Measurements from ENCODE around the gene DRAM1.
"Not testable (repeated sequence)": the region's sequence is repeated elsewhere in the genome, so short reads cannot be mapped to it uniquely, and the experiment has no call there.

The DRAM1 gene

DNA sequence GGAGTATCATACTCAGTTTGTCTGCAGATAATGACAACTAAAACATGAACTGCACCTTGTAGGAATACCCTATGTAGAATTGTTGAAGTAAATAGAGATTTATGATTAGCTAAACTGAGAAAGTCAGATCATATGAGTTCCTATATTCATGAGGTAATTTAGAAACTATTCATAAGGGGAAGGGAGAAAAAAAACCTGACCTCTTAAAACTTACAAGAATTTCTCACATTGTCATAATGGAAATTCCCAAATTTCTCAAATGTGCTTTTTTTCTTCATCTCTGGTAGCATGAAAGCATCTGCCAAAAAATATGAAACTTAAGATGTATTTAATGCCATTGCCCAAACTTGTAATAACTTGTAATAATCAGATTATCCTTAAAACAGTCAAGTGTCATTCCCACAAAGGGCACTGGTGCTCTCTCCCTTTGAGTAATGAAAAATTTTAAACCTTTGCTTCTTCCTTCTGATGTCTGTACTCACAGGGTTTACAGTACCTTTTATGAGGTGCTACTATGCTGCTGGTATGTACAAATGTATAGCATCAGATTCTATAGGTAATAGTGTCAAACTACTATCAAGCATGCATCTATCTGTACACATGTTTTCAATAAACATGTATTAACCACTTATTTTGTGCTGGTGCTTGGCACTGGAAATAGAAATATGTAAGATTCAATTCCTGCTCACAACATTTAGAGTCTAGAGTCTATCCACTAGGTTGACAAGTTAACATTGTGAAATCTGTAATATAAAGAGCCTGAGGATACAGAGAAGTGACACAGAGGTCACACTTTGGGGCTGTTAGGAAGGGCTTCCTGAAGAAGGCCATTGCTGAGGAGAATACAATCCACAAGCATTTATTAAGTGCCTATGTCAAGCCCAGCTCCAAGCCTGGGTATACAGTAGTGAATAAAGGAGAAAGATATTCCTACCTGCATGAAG is 17.4 kb upstream of the DRAM1 start:
- peak; percentile 36 for DNase-seq (ENCODE audit: low spot score)

DNA sequence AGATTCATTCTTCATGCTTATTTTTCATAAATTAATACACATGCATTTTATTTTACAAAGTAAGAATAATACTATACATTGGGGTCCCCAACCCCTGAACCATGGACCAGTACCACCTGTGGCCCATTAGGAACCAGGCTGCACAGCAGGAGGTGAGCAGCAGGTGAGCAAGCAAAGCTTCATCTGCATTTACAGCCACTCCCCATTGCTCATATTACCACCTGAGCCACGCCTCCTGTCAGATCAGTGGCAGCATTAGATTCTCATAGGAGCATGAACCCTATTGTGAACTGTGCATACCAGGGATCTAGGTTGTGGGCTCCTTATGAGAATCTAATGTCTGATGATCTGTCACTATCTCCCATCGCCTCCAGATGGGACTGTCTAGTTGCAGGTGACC is 15.7 kb upstream of the DRAM1 start:
- not testable (repeated sequence) for DNase-seq (ENCODE audit: low spot score)

DNA sequence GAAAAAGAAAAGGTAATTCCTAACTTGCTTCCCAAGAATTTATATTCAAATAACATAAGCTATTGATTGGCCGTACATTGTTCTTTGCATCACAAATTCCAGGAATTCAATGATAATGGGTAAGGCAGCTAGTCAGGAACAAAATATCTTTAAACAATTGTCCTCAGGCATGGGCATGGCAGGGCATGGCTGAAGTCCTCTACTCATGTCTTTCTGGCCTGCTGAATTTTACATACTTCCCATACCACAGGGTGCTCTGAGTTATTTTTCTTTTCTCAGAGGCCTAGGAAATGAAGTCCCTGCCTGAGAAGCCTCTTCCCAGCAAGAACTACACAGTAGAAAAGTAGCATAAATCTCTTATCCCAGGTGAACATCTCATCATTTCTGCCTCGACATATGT is 15.1 kb upstream of the DRAM1 start:
- no peak for DNase-seq (ENCODE audit: low spot score)

DNA sequence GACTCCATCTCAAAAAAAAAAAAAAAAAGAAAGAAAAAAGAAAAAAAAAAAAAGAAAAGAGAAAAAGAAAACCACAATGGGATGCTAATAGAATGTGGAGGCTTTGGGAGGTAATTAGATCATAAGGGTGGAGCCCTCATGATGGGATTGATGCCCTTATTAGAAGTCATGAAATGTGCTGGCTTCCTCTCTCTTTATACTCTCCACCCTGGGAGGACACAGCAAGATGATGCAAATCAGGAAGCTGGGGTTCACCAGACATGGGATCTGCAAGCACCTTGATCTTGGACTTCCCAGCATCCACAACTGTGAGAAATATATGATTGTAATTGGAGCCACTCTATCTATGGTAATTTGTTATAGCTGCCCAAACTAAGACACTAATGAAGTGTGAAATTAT is 13.4 kb upstream of the DRAM1 start:
- DNase-seq (ENCODE audit: low spot score), result no peak

DNA sequence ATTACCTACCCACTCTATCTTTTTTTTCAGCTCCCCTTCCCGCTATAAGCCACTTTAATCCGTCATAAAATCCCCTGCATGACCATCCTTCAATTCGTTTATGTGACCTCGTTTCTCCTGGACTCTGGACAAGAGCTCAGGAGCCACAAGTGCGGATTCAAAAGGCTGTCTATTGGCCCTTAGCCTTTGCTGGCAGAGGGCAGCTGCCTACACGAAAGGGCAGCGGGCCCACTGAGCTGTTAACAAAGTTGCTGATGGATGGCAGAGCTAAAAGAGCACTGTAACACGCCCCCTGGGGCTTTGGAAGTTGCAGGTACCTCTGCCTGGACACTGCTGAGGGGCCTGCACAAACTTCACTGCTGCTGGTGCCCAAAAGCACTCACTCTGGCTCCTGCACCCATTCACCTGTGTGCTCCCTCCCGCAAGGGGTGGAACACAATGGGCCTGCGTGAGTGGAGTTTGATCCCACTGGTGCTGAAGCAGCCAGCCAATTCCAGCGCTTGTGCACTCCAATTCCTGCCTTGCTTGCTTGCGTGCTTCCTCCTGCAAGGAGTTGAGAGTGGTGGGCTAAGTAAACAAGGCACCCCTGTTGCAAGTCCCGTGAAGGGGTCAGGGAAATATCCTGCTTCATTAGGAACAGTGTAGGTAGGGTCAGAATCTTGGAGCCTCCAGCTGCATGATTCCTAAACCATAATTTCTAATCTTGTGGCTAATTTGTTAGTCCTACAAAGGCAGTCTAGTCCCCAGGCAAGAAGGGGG is 10.6 kb upstream of the DRAM1 start:
- DNase-seq (ENCODE audit: low spot score), result no peak

DNA sequence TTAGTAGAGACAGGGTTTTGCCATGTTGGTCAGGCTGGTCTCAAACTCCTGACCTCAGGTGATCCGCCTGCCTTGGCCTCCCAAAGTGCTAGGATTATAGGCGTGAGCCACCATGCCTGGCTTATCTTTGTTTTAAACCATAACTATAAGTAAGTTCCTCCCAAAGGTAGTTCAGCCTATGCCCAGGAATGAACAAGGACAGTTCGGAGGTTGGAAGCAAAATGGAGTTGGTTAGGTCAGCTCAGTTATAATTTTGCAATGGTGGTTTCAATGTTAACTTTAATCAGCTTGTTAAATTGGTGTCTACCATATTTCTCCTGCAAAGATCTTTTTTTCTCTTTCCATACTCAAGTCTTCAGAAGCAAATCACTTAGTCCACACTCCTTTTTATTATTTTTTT is 9.8 kb upstream of the DRAM1 start:
- not testable (repeated sequence) for DNase-seq (ENCODE audit: low spot score)

DNA sequence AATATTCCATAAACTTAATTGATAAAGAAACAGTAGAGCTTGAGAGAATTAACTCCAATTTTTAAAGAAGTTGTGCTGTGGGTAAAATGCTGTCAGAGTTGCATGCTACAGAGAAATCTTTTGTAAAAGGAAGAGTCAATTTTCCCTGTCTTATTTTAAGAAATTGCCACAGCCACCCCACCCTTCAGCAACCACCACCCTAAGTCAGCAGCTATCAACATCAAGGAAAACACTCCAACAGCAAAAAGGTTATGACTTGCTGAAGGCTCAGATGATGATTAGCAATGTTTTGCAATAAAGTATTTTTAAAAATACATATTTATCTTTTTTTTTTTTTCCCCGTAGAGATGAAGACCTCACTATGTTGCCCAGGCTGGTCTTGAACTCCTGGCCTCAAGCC is 6.5 kb upstream of the DRAM1 start:
- no peak for DNase-seq (ENCODE audit: low spot score)

DNA sequence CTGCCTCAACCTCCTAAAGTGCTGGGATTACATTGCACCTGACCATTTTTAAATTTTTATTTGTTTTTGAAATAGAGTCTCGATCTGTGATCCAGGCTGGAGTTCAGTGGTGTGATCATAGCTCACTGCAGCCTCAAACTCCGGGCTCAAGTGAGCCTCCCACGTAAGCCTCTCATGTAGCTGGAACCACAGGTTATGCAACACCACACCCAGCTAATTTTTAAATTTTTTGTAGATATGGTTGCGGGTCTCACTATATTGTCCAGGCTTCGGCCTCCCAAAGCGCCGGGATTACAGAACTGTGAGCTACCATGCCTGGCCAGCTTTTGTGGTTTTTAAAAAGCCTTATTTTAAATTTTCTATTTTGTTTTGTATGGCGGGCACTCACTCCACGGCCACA is 2.2 kb upstream of the DRAM1 start:
- no peak for DNase-seq (ENCODE audit: low spot score)

DNA sequence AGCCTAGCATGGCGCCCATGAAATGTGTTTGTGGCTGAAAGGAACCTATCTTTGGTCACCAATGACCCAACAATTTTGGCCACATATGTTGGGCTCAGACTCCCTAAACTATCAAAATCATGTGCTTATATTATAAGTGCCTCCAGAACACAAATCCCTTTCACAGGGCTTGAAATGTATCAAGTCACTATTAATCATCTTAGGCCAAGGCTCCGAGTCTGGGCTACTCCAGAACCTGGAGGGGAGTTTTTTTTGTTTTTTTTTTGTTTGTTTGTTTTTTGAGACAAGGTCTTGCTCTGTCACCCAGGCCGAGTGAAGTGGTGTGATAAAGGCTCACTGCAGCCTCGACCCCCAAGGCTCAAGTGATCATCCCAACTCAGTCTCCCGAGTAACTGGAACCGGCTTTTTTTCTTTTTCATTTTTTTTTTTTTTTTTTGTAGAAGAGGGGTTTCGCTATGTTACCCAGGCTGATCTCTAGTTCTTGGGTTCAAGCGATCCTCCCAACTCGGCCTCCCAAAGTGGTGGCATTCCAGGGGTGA is 989 bp upstream of the DRAM1 start:
- DNase-seq (ENCODE audit: low spot score), result peak; percentile 19

DNA sequence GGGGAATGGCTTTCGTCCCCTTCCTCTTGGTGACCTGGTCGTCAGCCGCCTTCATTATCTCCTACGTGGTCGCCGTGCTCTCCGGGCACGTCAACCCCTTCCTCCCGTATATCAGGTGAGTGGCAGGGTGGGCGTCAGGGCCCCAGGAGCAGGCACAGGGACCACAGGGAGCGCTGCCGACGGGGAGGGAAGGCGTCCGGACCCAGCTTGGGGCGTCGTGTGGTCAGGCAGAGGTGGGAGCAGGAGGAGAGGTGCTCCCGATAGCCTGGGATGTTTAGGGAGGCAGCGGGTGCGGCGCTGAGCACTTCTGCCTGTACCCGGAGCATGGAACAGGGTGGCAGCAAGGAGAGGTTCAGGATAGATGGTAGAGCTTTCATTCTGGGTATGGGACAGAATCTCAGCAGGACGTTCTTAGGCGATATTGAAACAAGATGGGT is 444 bp downstream of the DRAM1 start:
- DNase-seq (ENCODE audit: low spot score), result peak; percentile 47

DNA sequence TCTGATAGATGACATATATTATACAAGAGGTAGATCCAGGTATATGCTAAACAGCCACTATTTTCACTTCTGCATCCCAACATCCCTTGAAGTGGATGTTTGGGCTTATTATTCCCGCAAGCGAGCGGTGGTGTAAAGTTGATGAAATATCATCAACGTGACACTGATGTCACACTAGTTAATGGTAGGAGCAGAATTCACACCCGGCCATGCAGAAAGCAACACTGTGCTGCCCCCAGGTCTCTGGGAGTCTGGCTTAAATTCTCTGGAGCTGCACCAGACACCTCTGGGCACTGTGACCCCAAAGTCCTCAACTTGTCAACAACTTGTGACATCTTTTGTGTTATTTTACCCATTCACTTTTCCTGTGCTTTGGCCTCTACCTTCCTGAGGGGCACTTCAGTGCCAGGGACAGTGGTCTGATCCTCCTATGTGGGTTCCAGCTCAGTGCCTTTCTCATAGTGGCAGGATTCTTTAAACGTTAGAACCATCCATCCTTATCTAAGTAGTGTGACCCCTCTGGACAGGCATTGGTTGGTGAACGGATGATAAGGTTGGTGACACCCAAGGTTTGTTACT is 952 bp downstream of the DRAM1 start:
- peak; percentile 71 for DNase-seq (ENCODE audit: low spot score)

DNA sequence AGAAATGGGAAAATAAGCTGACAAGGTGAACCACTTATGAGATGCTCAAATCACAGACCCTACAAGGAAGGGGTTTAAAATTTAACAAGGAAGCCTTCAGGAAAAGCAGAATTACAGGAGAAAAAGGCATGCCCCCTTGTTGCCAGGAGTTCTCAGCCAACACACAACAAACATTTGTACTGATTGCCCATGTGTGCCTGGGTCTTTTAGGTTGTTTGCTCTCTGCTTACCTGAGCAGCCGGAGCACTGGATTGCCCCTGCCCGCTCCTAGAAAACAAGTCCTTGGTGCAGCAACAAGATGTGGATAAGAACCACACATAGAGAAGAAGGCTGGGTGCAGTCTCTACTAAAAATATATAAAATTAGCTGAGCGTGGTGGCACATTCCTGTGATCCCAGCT is 3.4 kb downstream of the DRAM1 start:
- no peak for DNase-seq (ENCODE audit: low spot score)

DNA sequence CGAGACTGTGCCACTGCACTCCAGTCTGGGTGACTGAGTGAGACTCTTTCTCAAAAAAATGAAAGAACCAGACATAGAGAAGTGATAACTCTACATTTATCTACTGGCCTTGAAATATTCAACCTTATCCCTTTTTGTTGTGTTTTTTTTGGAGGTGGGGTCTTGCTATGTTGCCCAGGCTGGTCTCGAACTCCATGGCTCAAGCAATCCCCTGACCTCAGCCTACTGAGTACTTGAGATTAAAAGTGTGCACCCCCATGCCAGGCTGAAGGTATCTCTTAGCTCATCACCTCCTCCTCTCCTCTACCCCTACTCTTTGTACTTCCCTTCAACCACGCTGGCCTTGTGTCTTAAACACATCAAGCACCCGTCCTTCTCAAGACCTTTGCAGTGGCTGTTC is 3.8 kb downstream of the DRAM1 start:
- DNase-seq (ENCODE audit: low spot score), result no peak

DNA sequence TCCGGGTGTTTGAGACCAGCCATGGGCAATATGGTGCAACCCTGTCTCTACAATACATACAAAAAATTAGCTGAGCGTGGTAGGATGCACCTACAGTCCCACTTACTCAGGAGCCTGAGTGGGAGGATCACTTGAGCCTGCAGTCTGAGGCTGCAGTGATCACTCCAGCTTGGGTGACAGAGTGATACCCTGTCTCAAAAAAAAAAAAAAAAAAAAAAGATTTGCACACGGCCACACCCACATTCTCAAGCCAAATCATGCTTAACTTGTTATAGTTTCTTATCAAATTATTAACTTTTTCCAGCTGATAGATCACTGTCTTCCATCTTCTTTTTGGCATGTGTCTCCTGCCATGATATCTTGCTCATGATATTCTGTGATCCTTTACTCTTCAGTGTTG is 6.8 kb downstream of the DRAM1 start:
- peak; percentile 56 for DNase-seq (ENCODE audit: low spot score)

DNA sequence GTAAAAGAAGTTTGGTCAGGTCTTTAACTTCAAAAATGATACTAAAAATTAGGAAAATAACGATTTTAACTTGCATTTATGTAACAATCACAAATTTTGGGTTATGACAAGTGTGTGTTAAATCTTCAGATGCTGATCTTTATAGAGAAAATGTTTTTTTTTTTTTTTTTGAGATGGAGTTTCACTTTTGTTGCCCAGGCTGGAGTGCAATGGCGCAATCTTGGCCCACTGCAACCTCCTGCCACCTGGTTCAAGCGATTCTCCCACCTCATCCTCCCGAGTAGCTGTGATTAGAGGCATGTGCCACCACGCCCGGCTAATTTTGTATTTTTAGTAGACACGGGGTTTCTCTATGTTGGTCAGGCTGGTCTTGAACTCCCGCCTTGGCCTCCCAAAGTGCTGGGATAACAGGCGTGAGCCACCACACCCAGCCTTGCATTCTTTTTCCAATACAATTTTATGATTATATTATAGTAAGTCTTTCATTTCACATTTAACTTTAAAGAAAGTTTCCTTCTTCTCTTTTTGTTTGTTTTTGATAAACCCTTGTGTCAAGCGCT is 7.5 kb downstream of the DRAM1 start:
- DNase-seq (ENCODE audit: low spot score), result not testable (repeated sequence)

DNA sequence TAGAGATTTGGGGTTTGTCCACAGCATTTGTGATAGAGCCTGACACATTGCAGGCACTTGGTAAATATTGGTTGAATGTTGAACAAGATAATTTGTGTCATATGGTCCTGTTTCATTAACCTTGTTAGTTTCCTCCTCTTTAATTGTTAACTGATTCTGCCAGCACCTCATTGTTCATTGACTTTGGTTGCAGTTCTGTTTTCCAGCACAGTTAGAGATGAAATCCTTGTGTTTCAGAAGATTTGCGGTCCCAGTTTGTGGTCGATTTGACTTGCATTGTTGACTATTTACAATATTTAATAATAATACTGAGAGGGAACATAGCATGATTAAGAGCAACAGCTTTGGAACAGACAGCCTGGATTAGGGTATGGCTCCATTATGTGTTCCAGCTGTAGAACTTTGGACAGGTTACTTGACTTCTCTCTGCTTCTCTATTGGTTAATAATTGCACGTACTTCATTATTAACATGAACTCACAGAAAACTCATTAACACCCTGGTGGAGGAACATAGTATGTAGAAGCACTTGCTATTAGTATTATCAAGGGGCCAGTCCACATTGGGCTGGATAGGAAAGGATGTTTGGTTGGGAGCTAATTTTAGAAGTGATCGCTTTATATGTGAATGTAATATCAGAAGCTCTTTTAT is 8.7 kb downstream of the DRAM1 start:
- peak; percentile 17 for DNase-seq (ENCODE audit: low spot score)

DNA sequence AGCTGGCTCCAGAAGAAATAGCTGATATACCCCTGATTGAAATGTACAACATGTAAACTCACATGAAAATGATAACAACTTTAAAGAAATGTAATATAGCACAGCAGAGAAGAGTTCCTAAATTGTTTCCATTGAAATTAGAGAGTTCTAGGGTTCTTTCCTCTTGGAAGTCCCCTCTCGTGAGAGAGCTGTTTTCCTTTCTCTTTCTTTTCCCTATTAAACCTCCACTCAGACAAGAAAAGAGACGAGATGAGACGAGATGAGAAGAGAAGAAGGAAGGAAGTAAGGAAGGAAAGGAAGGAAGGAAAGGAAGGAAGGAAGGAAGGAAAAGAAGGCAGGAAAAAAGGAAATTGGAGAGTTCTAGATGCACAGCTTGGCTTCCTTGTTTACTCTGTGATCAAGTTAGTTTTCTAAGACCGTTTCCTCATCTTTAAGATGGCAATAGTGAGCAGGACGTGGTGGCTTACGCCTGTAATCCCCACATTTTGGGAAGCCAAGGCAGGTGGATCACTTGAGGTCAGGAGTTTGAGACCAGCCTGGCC is 11.9 kb downstream of the DRAM1 start:
- no peak for DNase-seq (ENCODE audit: low spot score)

DNA sequence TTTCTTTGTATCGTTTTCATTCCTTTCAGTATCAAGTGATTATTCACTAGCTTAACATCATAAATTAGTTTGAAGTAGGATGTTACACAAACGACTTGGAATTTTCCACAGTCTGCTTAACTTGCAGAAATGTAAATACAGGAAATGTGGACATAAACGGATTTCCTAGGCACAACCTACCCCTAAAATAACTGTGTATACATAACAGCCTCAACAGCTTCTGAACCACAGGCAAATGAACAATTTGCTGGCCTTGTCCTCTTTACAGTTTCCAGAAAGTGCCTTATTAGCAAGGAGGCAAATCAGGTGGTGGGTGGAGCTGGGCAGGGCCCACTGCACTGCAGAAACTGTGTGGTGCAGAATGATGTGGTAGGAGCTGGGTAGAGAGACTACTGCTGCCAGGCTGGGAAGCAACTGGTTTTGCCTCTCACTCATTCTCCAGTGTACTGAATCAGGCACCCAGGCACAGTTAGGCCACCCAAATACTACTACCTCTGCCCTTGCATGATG is 14.1 kb downstream of the DRAM1 start:
- peak; percentile 72 for DNase-seq (ENCODE audit: low spot score)

DNA sequence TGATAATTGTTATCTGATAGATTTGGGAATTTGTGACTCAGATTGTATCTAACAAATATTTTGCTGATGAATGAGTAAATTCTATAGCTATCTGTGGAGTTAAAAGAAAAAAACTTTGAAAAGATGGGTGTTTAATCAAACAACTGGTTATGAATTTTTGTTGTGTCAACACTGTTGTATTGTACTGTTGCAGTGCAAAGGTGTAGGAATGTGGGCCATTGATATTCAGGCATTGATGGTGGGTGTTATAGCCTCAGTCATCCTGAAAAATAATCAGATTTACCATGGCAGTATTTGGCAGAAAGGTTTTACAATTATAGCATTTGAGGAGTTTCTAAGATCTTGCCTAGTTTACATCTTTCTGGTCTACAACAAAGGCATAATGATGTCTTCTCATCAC is 15.4 kb downstream of the DRAM1 start:
- no peak for DNase-seq (ENCODE audit: low spot score)

DNA sequence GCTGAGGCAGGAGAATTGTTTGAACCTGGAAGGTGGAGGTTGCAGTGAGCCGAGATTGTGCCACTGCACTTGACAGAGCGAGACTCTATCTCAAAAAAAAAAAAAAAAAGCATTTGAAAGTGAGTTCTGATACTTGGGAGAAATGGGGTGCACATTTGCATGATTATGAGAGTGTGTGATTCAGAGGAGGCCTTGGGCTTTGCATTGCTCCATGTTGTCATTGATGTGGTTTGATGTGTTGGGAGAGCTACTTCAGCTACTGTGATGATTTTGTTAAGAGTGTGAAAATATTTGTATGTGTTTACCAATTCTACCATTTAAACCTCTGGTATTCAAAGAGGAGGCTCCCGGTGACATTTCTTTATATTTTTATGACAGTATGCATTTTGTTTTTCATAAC is 24.4 kb downstream of the DRAM1 start:
- DNase-seq (ENCODE audit: low spot score), result no peak

DNA sequence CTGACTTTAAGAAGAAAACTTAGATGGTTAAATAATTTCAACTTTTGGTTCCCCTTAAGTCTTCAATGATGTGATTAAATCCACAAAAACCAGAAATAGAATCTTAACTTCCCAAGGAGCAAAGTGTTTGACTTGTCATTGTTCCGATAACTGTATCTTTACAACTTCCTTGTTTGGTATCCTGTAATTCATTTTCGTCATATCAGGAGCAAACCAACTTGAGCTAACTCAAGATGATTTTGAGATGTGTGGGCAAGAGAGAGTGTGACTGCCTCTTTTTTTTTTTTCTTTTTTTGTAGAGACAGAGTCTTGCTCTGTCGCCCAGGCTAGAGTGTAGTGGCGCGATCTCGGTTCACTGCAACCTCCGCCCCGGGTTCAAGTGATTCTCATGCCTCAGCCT is 25.3 kb downstream of the DRAM1 start:
- no peak for DNase-seq (ENCODE audit: low spot score)

Data from kidney tubule cell (primary cell).